Left hindlimb (tissue), 1 donor: Measurements from ENCODE around the gene HAUS6.
"Not testable (repeated sequence)": the region's sequence is repeated elsewhere in the genome, so short reads cannot be mapped to it uniquely, and the experiment has no call there.

Experiments used
- DNase-seq: peaks from one replicate; pipeline ENCODE4 v3.0.0-alpha.2; 2018

Gene HAUS6

GRCh38 chr9:19117039-19117716, 14.5 kb upstream of the HAUS6 start:
- DNase-seq = no peak

- DNase-seq = no peak
These were observed 13.5 kb upstream of the HAUS6 start for GRCh38 chr9:19116107-19116790.

GRCh38 chr9:19114680-19115270, 12.1 kb upstream of the HAUS6 start:
- no peak for DNase-seq

GRCh38 chr9:19113964-19114679, 11.4 kb upstream of the HAUS6 start:
- DNase-seq = no peak

GRCh38 chr9:19113064-19113611, 10.4 kb upstream of the HAUS6 start:
- DNase-seq = not testable (repeated sequence)

GRCh38 chr9:19108038-19108437, 5.3 kb upstream of the HAUS6 start:
- no peak for DNase-seq

GRCh38 chr9:19104515-19105282, 2.0 kb upstream of the HAUS6 start:
- DNase-seq = no peak

- DNase-seq = no peak
These were observed 498 bp downstream of the HAUS6 start for GRCh38 chr9:19102181-19102630.

- DNase-seq = no peak
These were observed 1.5 kb downstream of the HAUS6 start for GRCh38 chr9:19101203-19101602.

GRCh38 chr9:19097431-19097830, 5.3 kb downstream of the HAUS6 start:
- DNase-seq = not testable (repeated sequence)

- no peak for DNase-seq
These were observed 15.4 kb downstream of the HAUS6 start for GRCh38 chr9:19087106-19088000.

GRCh38 chr9:19085295-19085694, 17.4 kb downstream of the HAUS6 start:
- no peak for DNase-seq

- no peak for DNase-seq
These were observed 27.9 kb downstream of the HAUS6 start for GRCh38 chr9:19074836-19075235.

GRCh38 chr9:19074229-19074628, 28.5 kb downstream of the HAUS6 start:
- no peak for DNase-seq

GRCh38 chr9:19057033-19057432, 45.7 kb downstream of the HAUS6 start:
- DNase-seq = no peak

GRCh38 chr9:19050637-19051591, 51.8 kb downstream of the HAUS6 start:
- no peak for DNase-seq

- DNase-seq = no peak
These were observed 52.6 kb downstream of the HAUS6 start for GRCh38 chr9:19049917-19050636.

- DNase-seq = peak; percentile 97
These were observed 53.5 kb downstream of the HAUS6 start, which contains the start of gene RRAGA for GRCh38 chr9:19048966-19049916. Gene RRAGA (plus strand): TSS chr9:19049427. CDS start chr9:19049660, 233 bp downstream.
